NK-92 (cell line): ENCODE measurements around the gene S100PBP.
"Not testable (repeated sequence)": the region's sequence is repeated elsewhere in the genome, so short reads cannot be mapped to it uniquely, and the experiment has no call there.

Experiments
- DNase-seq: peaks from one replicate; lab custom pipeline; 2025; ENCODE audit not compliant: unreplicated experiment; lab: John Stamatoyannopoulos, UW

The S100PBP gene

DNA sequence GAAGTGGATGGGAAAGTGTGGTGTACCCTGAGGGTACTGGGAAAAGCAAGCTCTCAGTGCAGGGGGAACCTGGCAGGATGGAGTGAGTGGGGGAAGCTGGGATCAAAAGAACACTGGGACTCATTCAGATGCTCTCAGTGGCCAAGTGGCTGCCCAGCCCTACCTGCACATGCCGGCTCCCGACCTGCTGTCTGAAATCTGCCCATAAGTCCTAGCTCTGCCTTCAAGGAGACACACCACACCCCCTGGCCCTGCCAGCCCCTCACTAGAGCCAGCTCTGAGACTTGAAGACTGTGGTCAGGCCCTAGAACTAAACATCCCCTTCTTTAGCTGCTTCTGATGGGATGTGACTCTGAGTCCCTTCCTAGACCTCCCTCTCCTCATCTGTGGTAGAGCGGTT is 81.5 kb downstream of the S100PBP start:
- DNase-seq, result no peak

DNA sequence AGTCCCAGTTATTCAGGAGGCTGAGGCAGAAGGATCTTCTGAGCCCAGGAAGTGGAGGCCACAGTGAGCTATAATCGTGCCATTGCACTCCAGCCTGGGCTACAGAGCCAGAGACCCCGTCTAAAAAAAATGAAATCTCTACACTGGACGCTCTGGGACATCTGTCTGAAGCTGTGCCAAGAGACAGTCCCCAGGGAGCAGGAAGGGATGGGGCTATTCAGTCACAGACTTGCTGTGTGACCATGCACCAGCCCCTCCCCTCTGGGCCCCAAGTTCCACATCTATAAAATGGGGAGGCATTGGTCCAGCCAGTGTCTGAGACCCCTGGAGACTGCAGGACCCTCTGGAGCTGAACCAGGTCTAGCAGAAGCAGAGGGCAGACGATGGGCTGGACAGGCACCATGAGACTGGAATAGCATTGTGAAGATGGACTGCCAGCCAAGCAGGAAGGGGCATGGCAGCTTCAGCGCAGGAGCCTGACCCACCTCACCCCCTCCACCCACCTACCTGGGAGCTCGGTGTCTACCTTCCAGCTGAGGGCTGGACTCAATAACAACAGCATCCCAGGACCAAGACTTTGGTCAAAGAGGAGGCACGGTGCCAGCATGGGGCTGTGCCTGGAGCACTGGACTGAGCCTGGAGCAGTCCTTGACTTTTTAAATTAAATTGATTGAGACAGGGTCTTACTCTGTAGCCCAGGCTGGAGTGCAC is 82.3 kb downstream of the S100PBP start:
- DNase-seq, result no peak

DNA sequence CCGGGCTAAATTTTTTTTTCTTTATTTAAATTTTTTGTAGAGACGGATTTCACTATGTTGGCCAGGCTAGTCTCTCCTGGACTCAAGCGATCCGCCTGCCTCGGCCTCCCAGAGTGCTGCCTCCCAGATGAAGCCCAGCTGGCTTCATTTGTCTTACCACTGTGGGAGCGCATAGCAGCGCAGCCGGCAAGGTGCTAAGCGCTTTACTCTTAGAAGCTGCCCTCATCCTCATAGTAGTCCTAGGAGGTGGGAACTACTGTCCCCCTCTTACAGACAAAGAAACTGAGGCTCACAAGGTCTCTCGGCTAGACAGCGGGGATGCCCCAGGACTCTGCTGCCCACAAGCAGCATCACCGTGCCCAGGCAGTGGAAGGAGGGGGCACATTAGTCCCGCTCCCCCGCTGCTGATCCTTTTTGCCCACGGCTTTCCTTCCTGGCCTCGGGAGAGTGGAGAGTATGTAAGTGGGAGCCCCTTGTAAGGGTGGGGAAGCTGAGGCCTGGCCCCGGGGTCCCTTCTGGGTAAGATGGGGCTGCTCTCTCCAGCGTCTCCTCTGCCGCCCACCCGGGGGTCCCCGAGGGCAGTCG is 83.0 kb downstream of the S100PBP start:
- DNase-seq, result no peak

DNA sequence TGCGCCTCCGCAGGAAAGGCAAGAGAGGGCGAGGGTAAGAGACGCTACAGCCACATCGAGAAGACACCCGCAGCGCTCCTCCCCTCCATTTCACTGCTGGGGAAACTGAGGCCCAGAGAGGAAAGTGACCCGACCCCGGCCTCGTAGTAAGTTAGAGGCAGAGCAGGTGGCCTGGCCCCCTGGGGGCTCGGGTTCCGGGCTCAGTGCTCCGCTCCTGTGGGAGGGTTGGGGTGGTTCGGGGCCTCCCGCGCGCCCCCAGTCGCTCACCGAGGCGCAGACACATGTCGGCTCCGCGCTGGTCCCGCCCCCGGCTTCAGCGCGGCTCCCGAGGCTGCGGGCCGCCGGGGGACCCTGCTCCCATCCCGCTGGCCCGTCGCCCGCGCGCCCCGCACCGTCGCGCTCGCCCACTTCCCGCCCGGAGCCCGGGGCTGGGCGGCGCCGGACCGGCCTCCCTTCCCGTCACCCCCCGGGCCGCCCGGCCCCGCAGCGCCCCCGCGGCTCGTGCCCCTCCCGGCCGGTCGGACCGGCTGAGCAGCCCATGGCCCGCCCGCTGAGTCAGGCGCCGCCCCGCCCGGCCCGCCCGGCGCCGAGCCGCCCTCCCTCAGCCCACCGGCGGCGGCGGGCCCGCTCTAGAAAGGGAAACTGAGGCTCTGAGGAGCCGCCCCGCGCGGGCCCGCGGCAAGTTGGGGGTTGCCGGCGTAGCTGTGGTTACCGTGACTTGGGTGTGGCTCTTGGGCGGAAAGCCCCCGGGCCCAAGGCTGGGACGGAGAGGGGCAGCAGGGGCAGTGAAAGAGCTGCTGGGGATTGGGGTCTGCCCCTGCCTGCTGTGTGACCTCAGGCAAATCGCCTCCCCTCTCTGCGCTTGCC is 83.7 kb downstream of the S100PBP start, which contains the start of gene TMEM54:
Gene TMEM54, minus strand, starts transcription at position 434 of the 867 bp plus-strand sequence. Its CDS starts 151 bp downstream, at position 283.
- DNase-seq, result no peak

DNA sequence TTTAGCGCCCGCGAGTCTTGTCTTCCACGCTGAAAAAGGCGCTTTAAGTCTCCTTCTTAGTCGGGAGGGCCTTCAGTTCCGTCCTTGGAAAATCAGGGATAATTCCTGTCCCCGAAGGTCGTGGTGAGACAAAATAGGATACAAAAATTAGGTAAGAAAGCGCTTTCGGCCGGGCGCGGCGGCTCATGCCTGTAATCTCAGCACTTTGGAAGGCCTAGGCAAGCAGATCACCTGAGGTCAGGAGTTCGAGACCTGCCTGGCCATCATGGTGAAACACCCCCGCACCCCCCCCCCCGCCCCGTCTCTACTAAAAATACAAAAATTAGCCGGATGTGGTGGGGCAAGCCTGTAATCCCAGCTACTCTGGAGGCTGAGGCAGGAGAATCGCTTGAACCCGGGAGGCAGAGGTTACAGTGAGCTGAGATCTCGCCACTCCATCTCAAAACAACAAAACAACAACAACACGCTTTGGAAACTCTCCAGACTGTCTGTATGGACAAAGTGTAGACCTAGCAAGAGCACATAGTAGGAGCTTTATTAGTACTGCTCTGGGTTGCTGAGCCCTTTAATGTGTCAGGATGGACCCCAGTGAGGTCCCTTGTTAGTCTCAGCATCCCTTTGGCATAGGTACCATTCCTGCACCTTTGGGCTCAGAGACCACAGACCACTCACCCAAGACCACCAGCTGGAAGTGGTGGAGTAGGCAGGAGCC is 84.5 kb downstream of the S100PBP start:
- DNase-seq, result no peak

DNA sequence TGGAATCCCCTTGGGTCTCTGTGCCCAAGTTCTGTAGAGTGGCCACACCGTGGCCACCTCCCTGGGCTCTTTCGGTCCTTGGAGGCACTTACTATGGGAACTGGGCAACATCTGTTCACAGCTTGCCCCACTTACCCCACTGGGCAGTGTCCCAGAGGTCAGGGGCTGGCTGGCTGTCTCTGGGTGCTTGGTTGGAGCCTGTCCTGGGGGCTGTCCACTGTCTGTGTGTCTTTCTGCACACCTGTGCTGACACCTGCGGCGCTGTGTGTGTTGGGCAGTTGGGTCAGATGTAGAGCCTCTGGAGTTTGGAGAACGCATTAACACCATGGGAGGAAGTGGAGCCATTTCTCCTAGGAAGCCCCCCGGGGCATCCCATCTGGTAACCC is 85.1 kb downstream of the S100PBP start:
- no peak for DNase-seq

DNA sequence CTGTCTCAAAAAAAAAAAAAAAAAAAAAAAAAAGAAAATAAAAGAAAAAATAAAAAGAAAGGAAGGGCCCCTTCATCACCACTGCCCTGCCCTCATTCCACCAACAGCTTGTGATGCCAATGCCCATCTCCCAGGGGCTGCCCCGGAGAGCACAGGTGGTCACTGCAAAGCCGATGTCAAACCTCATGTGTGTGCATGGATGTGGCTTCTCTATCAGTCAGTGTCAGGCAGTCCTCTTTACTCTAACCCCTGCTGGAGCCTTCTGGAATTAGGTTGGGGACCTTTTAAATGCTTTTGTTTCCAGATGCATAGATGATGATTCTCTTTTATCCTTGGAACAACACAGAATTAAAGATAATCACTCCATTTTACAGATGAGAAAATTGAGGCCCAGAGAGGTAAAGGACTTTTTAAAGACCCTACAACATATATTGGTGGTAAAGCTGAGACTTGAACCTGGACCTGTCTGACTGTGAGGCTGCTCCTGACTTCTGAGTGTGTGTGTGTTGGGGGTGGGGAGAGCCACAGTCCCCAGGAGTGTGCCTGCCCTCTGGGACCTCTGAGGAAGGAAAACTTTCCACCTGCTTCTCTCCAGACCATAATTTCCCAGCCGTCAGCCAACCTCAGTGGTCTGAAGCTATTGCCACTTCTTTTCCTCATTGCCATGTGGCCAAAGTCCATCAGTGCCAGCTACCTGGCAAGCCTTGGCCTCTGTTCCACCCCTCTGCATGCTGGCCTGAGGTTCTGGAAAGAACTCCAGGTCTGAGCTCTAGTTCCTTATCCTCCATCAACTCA is 86.7 kb downstream of the S100PBP start:
- no peak for DNase-seq

DNA sequence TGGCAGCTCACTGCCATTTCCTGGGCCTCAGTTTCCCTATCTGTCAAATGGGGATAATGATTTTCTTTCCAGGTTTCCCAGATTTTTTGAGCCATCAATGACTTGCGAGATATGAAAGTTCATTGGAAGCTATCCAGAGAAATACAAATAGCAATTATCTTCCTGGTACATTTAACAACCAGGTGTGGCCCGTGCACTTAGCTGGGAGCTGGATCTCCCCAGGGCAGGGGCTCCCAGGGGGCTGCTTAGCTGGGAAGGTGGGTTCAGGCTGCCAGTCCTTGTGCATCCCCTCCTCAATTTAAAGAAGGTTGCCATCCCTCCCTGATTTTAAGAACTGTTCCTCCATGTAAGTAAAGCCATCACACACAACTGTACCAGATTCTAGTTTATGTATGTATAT is 87.3 kb downstream of the S100PBP start:
- DNase-seq, result no peak

DNA sequence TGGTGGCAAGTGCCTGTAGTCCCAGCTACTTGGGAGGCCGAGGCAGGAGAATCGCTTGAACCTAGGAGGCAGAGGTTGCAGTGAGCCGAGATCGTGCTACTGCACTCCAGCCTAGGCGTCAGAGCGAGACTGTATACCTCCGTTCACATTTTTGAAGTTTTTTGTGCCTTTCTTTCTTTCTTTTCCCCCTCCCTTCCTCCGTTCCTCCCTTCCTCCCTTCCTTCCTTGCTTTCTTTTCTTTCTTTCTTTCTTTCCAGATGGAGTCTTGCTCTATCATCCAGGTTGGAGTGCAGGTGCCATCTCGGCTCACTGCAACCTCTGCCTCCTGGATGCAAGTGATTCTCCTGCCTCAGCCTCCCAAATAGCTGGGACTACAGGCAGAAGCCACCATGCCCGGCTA is 88.1 kb downstream of the S100PBP start:
- DNase-seq, result not testable (repeated sequence)

DNA sequence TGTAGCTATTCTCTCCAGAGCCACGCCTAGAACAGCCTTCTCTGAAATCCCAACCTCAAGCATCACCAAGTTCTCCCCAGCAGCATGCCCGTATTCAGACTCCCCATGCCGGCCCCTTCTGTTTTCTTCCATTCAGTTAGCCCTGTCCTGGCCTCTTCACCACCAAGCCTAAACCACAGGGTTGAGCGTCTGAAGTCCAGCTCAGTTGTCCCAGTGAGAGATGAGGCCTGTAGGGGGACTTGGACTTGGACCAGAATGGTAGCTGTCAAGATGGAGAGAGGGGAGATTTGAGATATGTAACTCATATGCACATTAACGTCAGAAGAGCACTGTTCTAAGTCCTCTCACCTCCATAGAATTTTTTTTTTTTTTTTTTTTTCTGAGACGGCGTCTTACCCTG is 89.2 kb downstream of the S100PBP start:
- DNase-seq, result no peak

DNA sequence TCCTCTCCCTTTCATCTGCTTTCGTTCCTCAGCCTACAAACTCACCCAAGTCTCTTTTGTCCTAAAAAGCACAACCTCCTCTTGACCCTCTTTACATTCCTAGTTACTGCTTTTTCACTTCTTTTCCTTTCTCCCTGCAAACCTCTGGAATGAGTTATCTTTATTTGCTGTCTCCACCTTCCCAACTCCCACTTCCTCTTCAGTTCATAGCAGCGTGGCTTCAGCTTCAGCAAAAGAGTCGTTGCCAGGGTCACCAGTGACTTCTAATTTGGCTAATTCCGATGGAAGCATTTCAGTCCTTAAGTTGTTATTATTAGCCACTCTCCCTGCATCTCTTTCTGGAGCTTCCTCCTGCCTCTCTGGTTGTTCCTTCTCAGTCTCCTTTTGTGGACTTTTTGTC is 90.0 kb downstream of the S100PBP start:
- no peak for DNase-seq
